ENCODE data around the gene ZNF654.

- TF ChIP-seq CTCF (IDR thresholded peaks at IDR 0.05): no peak
- TF ChIP-seq EZH2 (IDR thresholded peaks at IDR 0.05; ENCODE audit: borderline replicate concordance, insufficient read depth, low read depth, low read length, poor library complexity, severe bottlenecking): no peak
Observed at GRCh38 chr3:88058581-88059379, at the start of gene ZNF654, which contains the start of gene CGGBP1.
